ENCODE measurements around the gene SNX4. TPM values are rescaled to one million over a fixed set of nuclear protein-coding genes. Genes with fewer than 3 reads are reported as not detected.
"Not testable (repeated sequence)": the region's sequence is repeated elsewhere in the genome, so short reads cannot be mapped to it uniquely, and the experiment has no call there.

Gene SNX4
- total RNA-seq, 4 donors from 2014 or later: 34.5 to 47.9 (median 42.8) TPM

DNA sequence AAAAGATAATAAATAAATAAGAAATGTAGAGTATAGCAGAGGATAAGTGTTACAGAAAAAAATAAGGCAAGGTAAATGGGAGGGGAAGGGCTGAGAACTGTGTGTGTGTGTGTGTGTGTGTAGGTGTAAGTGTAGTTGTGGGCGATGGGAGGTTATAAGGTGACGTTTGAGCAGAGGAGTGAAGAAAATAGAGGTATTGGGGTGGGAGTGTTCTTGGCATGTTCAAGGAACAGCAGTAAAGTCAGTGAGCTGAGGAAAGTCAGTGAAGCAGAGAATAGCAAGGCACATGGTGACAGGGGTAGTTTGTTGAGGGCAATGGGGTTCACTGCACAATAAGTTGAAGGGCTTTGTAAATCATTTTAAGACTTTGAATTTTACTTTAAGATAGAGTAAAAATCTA, 113.9 kb downstream of the SNX4 start:
- Histone ChIP-seq H3K36me3 (no peaks in the 10 kb centered on the region), H3K9me3 (no peaks in the 10 kb centered on the region), H3K4me1 (no peaks in the 10 kb centered on the region), H3K27ac (no peak overlapping the region), H3K4me3 (no peak overlapping the region), H3K27me3 (peaks cover 0 to 20% (median 0%) of the 10 kb centered on the region in 4 donors)
- no peak for DNase-seq
- WGBS, 2 donors: 82 to 84% methylated on average over 2 of the region's 2 CpGs
- TF ChIP-seq, protein P1, sequence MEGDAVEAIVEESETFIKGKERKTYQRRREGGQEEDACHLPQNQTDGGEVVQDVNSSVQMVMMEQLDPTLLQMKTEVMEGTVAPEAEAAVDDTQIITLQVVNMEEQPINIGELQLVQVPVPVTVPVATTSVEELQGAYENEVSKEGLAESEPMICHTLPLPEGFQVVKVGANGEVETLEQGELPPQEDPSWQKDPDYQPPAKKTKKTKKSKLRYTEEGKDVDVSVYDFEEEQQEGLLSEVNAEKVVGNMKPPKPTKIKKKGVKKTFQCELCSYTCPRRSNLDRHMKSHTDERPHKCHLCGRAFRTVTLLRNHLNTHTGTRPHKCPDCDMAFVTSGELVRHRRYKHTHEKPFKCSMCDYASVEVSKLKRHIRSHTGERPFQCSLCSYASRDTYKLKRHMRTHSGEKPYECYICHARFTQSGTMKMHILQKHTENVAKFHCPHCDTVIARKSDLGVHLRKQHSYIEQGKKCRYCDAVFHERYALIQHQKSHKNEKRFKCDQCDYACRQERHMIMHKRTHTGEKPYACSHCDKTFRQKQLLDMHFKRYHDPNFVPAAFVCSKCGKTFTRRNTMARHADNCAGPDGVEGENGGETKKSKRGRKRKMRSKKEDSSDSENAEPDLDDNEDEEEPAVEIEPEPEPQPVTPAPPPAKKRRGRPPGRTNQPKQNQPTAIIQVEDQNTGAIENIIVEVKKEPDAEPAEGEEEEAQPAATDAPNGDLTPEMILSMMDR (IDR thresholded peaks at IDR 0.05): no peak
- no peak for TF ChIP-seq POLR2A (IDR thresholded peaks at IDR 0.05)
- intact Hi-C loops (cut with DNase I): no loop called here

DNA sequence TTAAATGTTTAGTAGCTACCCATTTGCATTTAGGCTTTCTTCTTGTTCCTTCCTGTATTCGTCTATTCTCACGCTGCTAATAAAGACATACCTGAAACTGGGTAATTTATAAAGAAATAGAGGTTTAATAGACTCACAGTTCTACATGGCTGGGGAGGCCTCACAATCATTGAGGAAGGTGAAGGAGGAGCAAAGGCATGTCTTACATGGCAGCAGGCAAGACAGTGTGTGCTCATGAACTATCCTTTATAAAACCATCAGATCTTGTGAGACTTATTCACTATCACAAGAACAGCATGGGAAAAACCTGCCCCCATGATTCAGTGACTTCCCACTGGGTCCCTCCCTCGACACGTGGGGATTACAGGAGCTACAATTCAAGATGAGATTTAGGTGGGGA, 114.5 kb downstream of the SNX4 start:
- H3K4me1 ChIP-seq; DNase-seq; H3K4me3 ChIP-seq; H3K9me3 ChIP-seq; H3K36me3 ChIP-seq; intact Hi-C loops (cut with DNase I); H3K27ac ChIP-seq: not testable (repeated sequence)
- 95 to 100% methylated on average over 1 to 4 of the region's 4 CpGs for WGBS, 2 donors
- H3K27me3 ChIP-seq: peaks cover 0 to 20% (median 0%) of the 10 kb centered on the region in 4 donors

DNA sequence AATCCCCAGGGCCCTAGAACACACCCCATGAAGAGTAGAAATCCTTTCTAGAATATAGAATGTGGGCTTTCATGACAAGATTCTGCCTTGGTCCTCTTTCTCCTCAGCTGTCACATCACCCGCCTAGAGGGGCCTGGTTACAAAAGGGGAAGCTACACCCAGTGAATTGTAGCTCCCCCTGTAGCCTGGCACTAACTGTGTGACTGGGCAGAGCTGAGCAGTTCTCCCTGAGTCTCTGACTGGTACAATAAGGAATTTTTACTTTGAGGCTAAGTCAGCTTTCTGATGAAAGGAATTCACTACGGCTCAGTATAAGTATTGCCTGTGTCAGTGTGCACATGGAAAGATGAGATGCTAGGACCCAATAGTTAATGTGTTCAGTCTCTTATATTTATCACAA, 116.2 kb downstream of the SNX4 start:
- intact Hi-C loops (cut with DNase I): no loop called here
- Histone ChIP-seq H3K4me1 (no peaks in the 10 kb centered on the region), H3K4me3 (no peak overlapping the region), H3K9me3 (no peaks in the 10 kb centered on the region), H3K27ac (no peak overlapping the region), H3K27me3 (peaks cover 0 to 7% (median 0%) of the 10 kb centered on the region in 4 donors), H3K36me3 (no peaks in the 10 kb centered on the region)
- 83 to 91% methylated on average over 2 of the region's 2 CpGs for WGBS, 2 donors
- no peak for TF ChIP-seq POLR2A (IDR thresholded peaks at IDR 0.05)
- TF ChIP-seq, protein P1 (IDR thresholded peaks at IDR 0.05): no peak
- no peak for DNase-seq

DNA sequence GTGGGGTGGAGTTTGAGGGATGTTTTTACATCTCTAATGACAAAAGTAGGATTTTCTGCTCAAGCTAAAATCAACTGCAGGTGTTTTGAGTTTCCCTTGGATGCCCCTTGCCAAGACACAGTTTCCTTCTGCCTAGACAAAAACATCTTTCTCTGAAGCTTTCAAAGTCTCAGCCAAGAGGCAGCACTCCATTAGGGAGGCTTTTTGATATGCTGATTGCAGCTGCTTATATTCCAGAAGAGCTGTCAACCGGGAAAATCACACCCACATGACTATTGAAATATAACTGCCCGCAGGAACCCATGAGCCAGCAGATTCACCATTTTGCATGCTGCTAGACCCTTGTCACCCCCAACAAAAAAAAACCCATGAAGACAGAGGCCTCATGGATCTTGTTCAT, 117.4 kb downstream of the SNX4 start:
- no peak for TF ChIP-seq POLR2A (IDR thresholded peaks at IDR 0.05)
- TF ChIP-seq, protein P1 (IDR thresholded peaks at IDR 0.05): no peak
- H3K27ac ChIP-seq: no peak overlapping the region
- peaks cover 0 to 5% (median 0%) of the 10 kb centered on the region in 4 donors for H3K27me3 ChIP-seq
- 86 to 95% methylated on average over 2 of the region's 2 CpGs for WGBS, 2 donors
- intact Hi-C loops (cut with DNase I): no loop called here
- no peaks in the 10 kb centered on the region for H3K36me3 ChIP-seq
- no peak overlapping the region for H3K4me3 ChIP-seq
- no peaks in the 10 kb centered on the region for H3K9me3 ChIP-seq
- DNase-seq: no peak
- no peaks in the 10 kb centered on the region for H3K4me1 ChIP-seq

DNA sequence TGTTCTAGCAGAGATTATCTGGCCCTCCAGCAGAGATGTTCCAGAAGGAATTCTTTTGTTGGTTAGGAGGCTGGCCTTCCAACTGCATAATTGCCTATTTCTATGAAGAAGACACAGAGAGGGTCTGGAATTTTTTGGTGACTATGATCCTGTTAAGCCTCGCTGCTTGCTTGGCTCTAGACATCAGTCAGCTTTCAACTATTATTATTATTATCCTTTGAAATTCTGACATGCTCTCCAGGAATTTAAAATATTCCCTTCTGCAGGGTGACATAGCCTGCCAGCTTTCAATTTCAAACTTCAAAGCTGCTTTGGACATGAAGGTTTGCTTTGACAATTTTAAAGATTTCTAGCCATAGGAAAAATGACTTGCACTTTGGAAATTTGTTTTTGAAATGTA, 118.6 kb downstream of the SNX4 start:
- Histone ChIP-seq H3K27ac (no peak overlapping the region), H3K9me3 (no peaks in the 10 kb centered on the region), H3K36me3 (no peaks in the 10 kb centered on the region), H3K4me3 (no peak overlapping the region), H3K4me1 (no peaks in the 10 kb centered on the region), H3K27me3 (no peaks in the 10 kb centered on the region)
- WGBS, 2 donors: 59 to 67% methylated on average over 1 of the region's 1 CpG
- DNase-seq: no peak
- intact Hi-C loops (cut with DNase I): no loop called here
- TF ChIP-seq, protein P1 (IDR thresholded peaks at IDR 0.05): no peak

DNA sequence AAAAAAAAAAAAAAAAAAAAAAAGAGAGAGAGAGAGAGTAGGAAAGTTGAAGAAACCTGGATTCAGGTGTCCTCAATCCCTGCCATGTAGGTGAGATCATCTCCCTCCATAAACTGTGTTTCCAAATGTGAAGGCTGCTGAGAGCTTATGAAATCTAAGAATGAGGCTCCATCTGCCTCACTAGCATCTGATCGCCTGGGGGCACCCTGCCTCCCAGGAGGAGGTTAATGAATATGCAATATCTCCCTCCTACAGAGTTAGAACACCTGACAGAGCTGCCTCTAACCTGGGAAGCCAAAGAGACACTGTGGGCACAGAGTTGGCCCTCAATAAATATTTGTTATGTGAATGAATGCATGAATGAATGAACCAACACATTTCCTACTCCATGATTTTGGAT, 121.0 kb downstream of the SNX4 start:
- H3K36me3 ChIP-seq: no peaks in the 10 kb centered on the region
- H3K27ac ChIP-seq: no peak overlapping the region
- no peaks in the 10 kb centered on the region for H3K9me3 ChIP-seq
- 40 to 43% methylated on average over 1 of the region's 1 CpG for WGBS, 2 donors
- peaks cover 0 to 10% (median 0%) of the 10 kb centered on the region in 3 donors for H3K4me1 ChIP-seq
- H3K27me3 ChIP-seq: no peaks in the 10 kb centered on the region
- no peak for DNase-seq
- intact Hi-C loops (cut with DNase I): no loop called here
- no peak overlapping the region for H3K4me3 ChIP-seq
- TF ChIP-seq, protein P1 (IDR thresholded peaks at IDR 0.05): no peak
- no peak for TF ChIP-seq POLR2A (IDR thresholded peaks at IDR 0.05)

Data from esophagus squamous epithelium (tissue), 5 donors.